Endodermal cell (in vitro differentiated cells): Measurements from ENCODE around the gene BZW2. TPM values are rescaled to one million over a fixed set of nuclear protein-coding genes. Genes with fewer than 3 reads are reported as not detected.

Experiments
- DNase-seq: peaks from one replicate; pipeline ENCODE4 v3.0.0-alpha.2; 2017
- H3K27ac ChIP-seq: 2 replicates; pipeline ENCODE4 v1.5.1; 2013; ENCODE audit warnings: mild to moderate bottlenecking, low read depth, low read length, moderate library complexity
- H3K27me3 ChIP-seq: 2 replicates; pipeline ENCODE4 v1.6.1; 2013; ENCODE audit warnings: mild to moderate bottlenecking, low read length, moderate library complexity; ENCODE audit not compliant: insufficient read depth, control insufficient read depth, poor library complexity, severe bottlenecking
- H3K36me3 ChIP-seq: 2 replicates; pipeline ENCODE4 v1.7.0; 2013; ENCODE audit warnings: mild to moderate bottlenecking, low read length, moderate library complexity; ENCODE audit not compliant: control insufficient read depth, insufficient read depth
- H3K4me1 ChIP-seq: one replicate; pipeline ENCODE4 v1.7.0; 2013; ENCODE audit warnings: low read length; ENCODE audit not compliant: control insufficient read depth, insufficient read depth
- H3K4me3 ChIP-seq: 2 replicates; pipeline ENCODE4 v1.5.1; 2013; ENCODE audit warnings: mild to moderate bottlenecking, low read length, moderate library complexity
- H3K9ac ChIP-seq: 2 replicates; pipeline ENCODE4 v1.6.1; 2013; ENCODE audit warnings: mild to moderate bottlenecking, low read length, moderate library complexity; ENCODE audit not compliant: poor library complexity, severe bottlenecking; ENCODE audit errors: extremely low read depth
- H3K9me3 ChIP-seq: 2 replicates; pipeline ENCODE4 v1.6.1; 2013; ENCODE audit warnings: mild to moderate bottlenecking, low read length, moderate library complexity; ENCODE audit not compliant: control insufficient read depth
- H3K27ac Mint-ChIP-seq: 2 replicates; pipeline ENCODE4 v1.8.0; 2020; ENCODE audit warnings: mixed read lengths
- H3K27me3 Mint-ChIP-seq: 2 replicates; pipeline ENCODE4 v1.8.0; 2021; ENCODE audit warnings: mild to moderate bottlenecking, mixed read lengths; ENCODE audit not compliant: insufficient read depth
- H3K36me3 Mint-ChIP-seq: 2 replicates; pipeline ENCODE4 v1.8.0; 2020; ENCODE audit warnings: low read depth, mixed read lengths
- H3K4me1 Mint-ChIP-seq: 2 replicates; pipeline ENCODE4 v1.8.0; 2020; ENCODE audit warnings: mixed read lengths
- H3K4me3 Mint-ChIP-seq: 2 replicates; pipeline ENCODE4 v1.8.0; 2020; ENCODE audit warnings: mild to moderate bottlenecking, moderate library complexity, mixed read lengths
- H3K9me3 Mint-ChIP-seq: 2 replicates; pipeline ENCODE4 v1.8.0; 2020; ENCODE audit warnings: mild to moderate bottlenecking, mixed read lengths
- CTCF ChIP-seq: fragments of 200-600 bp; sonication (generic); conservative IDR thresholded peaks from 2 replicates; pipeline ENCODE4 v1.5.0; 2021; ENCODE audit warnings: antibody characterized with exemption, mild to moderate bottlenecking
- WGBS, 2 experiments: methylation state at CpG; one replicate each; pipeline versions ENCODE4 v1.1.5 to v1.1.7; 2013; ENCODE audit warnings: missing lambda C conversion rate in 2 of 2, mixed read lengths in 1 of 2; ENCODE audit not compliant: insufficient coverage in 1 of 2, insufficient read length in 1 of 2; 5-methylcytosine and 5-hydroxymethylcytosine counted together
- total RNA-seq, 2 donors: library from RNA; stranded (reverse); fragmentation: NEBNext Ultra II Directional in 1 of 2; extraction: Animal tissue kit (Norgen Biotek cat#: 25700) in 1 of 2; gene quantifications; 2 replicates in 1 of 2; 3 replicates in 1 of 2; pipeline ENCODE4 v1.2.1, GENCODE V29; 2021

BZW2 gene
- total RNA-seq, 2 donors from 2014 or later = 75.1 to 87.7 TPM

GRCh38 chr7:16740623-16740953 lies 94.6 kb downstream of the BZW2 start:
- 98 to 100% methylated on average over 1 to 3 of the region's 3 CpGs for WGBS, 2 experiments
- Mint-ChIP-seq H3K4me1 (peaks cover 48% of the 10 kb centered on the region), H3K4me3 (no peak overlapping the region), H3K9me3 (no peaks in the 10 kb centered on the region), H3K36me3 (no peaks in the 10 kb centered on the region), H3K27me3 (no peaks in the 10 kb centered on the region), H3K27ac (no peak overlapping the region)
- TF ChIP-seq CTCF = no peak
- Histone ChIP-seq H3K36me3 (no peaks in the 10 kb centered on the region), H3K9me3 (no peaks in the 10 kb centered on the region), H3K27ac (no peak overlapping the region), H3K27me3 (no peaks in the 10 kb centered on the region), H3K9ac (no peak overlapping the region), H3K4me1 (peaks cover 28% of the 10 kb centered on the region), H3K4me3 (no peak overlapping the region)
- no peak for DNase-seq

GRCh38 chr7:16740996-16741395 lies 95.0 kb downstream of the BZW2 start:
- no peaks in the 10 kb centered on the region for H3K9me3 Mint-ChIP-seq
- H3K27ac Mint-ChIP-seq = no peak overlapping the region
- H3K36me3 ChIP-seq = no peaks in the 10 kb centered on the region
- no peak for DNase-seq
- H3K4me3 ChIP-seq = no peak overlapping the region
- peaks cover 30% of the 10 kb centered on the region for H3K4me1 ChIP-seq
- no peak overlapping the region for H3K27ac ChIP-seq
- no peak overlapping the region for H3K9ac ChIP-seq
- H3K27me3 ChIP-seq = no peaks in the 10 kb centered on the region
- peaks cover 49% of the 10 kb centered on the region for H3K4me1 Mint-ChIP-seq
- TF ChIP-seq CTCF = no peak
- 100% methylated on average over 1 of the region's 1 CpG; no CpG with 5 or more reads in 1 of the 2 experiments for WGBS, 2 experiments
- no peaks in the 10 kb centered on the region for H3K9me3 ChIP-seq
- H3K36me3 Mint-ChIP-seq = no peaks in the 10 kb centered on the region
- no peaks in the 10 kb centered on the region for H3K27me3 Mint-ChIP-seq
- no peak overlapping the region for H3K4me3 Mint-ChIP-seq

GRCh38 chr7:16741676-16742075 lies 95.7 kb downstream of the BZW2 start:
- WGBS, 2 experiments = 95 to 100% methylated on average over 1 of the region's 1 CpG
- Mint-ChIP-seq H3K9me3 (no peaks in the 10 kb centered on the region), H3K27ac (no peak overlapping the region), H3K4me3 (no peak overlapping the region), H3K4me1 (peaks cover 49% of the 10 kb centered on the region), H3K36me3 (no peaks in the 10 kb centered on the region), H3K27me3 (no peaks in the 10 kb centered on the region)
- no peak overlapping the region for H3K4me3 ChIP-seq
- no peaks in the 10 kb centered on the region for H3K36me3 ChIP-seq
- H3K9me3 ChIP-seq = no peaks in the 10 kb centered on the region
- H3K27me3 ChIP-seq = no peaks in the 10 kb centered on the region
- no peak overlapping the region for H3K9ac ChIP-seq
- no peak overlapping the region for H3K27ac ChIP-seq
- TF ChIP-seq CTCF = no peak
- peaks cover 30% of the 10 kb centered on the region for H3K4me1 ChIP-seq
- DNase-seq = no peak
